ENCODE results near the gene LHX2.

GRCh38 chr9:124019771-124020519, 8.4 kb downstream of the LHX2 start:
- TF ChIP-seq POLR2A (IDR thresholded peaks at IDR 0.05) (no peak), CTCF (IDR thresholded peaks at IDR 0.05) (no peak)
